ENCODE results near the gene KCNJ9. TPM values are rescaled to one million over a fixed set of nuclear protein-coding genes. Genes with fewer than 3 reads are reported as not detected.

Gene KCNJ9
- total and polyA plus RNA-seq, 8 donors = 0.04 to 0.10 (median 0.08) TPM; not detected in 5

- intact Hi-C loops (cut with DNase I) = no loop called here
- H3K27ac ChIP-seq = no peak overlapping the region
- H3K4me3 ChIP-seq = no peak overlapping the region
- ATAC-seq (no peak), DNase-seq (no peak)
- H3K27me3 ChIP-seq = peaks cover 19 to 25% of the 10 kb centered on the region in 2 donors
- H3K4me1 ChIP-seq = peaks cover 5 to 8% of the 10 kb centered on the region in 2 donors
- TF ChIP-seq, protein P1, sequence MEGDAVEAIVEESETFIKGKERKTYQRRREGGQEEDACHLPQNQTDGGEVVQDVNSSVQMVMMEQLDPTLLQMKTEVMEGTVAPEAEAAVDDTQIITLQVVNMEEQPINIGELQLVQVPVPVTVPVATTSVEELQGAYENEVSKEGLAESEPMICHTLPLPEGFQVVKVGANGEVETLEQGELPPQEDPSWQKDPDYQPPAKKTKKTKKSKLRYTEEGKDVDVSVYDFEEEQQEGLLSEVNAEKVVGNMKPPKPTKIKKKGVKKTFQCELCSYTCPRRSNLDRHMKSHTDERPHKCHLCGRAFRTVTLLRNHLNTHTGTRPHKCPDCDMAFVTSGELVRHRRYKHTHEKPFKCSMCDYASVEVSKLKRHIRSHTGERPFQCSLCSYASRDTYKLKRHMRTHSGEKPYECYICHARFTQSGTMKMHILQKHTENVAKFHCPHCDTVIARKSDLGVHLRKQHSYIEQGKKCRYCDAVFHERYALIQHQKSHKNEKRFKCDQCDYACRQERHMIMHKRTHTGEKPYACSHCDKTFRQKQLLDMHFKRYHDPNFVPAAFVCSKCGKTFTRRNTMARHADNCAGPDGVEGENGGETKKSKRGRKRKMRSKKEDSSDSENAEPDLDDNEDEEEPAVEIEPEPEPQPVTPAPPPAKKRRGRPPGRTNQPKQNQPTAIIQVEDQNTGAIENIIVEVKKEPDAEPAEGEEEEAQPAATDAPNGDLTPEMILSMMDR (IDR thresholded peaks at IDR 0.05) = no peak
- H3K9me3 ChIP-seq = no peaks in the 10 kb centered on the region
- peaks cover 0 to 29% of the 10 kb centered on the region in 2 donors for H3K36me3 ChIP-seq
Observed at GRCh38 chr1:160087118-160087662, 5.9 kb downstream of the KCNJ9 start.

DNA sequence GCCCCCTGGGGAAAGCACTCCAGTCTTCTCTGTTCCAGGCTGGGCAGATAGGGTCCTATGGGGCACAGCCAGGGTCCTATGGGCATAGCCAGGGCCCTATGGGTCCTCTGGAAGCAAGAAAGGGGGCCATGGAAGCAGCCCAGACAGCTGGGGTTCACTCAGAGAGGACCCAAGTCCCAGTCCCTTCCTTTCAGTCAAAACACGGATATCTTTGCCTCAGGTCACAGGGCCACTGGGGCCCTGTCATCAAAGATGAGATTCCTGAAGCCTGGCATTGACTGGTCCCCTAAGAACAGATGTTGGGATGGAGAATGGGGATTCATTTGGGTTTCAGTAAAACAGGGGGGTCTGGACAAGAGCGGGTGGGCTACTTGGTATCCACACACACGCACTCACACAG lies 8.5 kb downstream of the KCNJ9 start:
- intact Hi-C loops (cut with DNase I) = no loop called here
- Histone ChIP-seq H3K27ac (no peak overlapping the region), H3K36me3 (peaks cover 0 to 47% of the 10 kb centered on the region in 2 donors), H3K4me3 (no peak overlapping the region), H3K27me3 (no peaks in the 10 kb centered on the region), H3K9me3 (no peaks in the 10 kb centered on the region), H3K4me1 (no peaks in the 10 kb centered on the region)
- TF ChIP-seq, protein P1 (IDR thresholded peaks at IDR 0.05) = no peak
- no peak for ATAC-seq
- DNase-seq = no peak

GRCh38 chr1:160090760-160091159 lies 9.4 kb downstream of the KCNJ9 start:
- intact Hi-C loops (cut with DNase I) = no loop called here
- peaks cover 0 to 47% of the 10 kb centered on the region in 2 donors for H3K36me3 ChIP-seq
- H3K4me1 ChIP-seq = no peaks in the 10 kb centered on the region
- TF ChIP-seq, protein P1 (IDR thresholded peaks at IDR 0.05) = no peak
- H3K9me3 ChIP-seq = no peaks in the 10 kb centered on the region
- H3K27ac ChIP-seq = no peak overlapping the region
- DNase-seq (no peak), ATAC-seq (no peak)
- no peak overlapping the region for H3K4me3 ChIP-seq
- H3K27me3 ChIP-seq = no peaks in the 10 kb centered on the region

GRCh38 chr1:160091666-160092223 lies 10.4 kb downstream of the KCNJ9 start:
- H3K36me3 ChIP-seq = peaks cover 0 to 47% of the 10 kb centered on the region in 2 donors
- TF ChIP-seq, protein P1 (IDR thresholded peaks at IDR 0.05) = no peak
- intact Hi-C loops (cut with DNase I) = no loop called here

GRCh38 chr1:160092366-160093068 lies 11.2 kb downstream of the KCNJ9 start:
- intact Hi-C loops (cut with DNase I) = no loop called here
- Histone ChIP-seq H3K9me3 (no peaks in the 10 kb centered on the region), H3K4me1 (peaks cover 0 to 17% of the 10 kb centered on the region in 2 donors), H3K36me3 (peaks cover 0 to 47% of the 10 kb centered on the region in 2 donors), H3K4me3 (no peak overlapping the region), H3K27me3 (no peaks in the 10 kb centered on the region), H3K27ac (no peak overlapping the region)
- TF ChIP-seq, protein P1 (IDR thresholded peaks at IDR 0.05) = no peak
- DNase-seq (no peak), ATAC-seq (no peak)

More at GRCh38 chr1:160091666-160092223, 10.4 kb downstream of the KCNJ9 start:
- Histone ChIP-seq H3K4me3 (no peak overlapping the region), H3K9me3 (no peaks in the 10 kb centered on the region), H3K27me3 (no peaks in the 10 kb centered on the region), H3K27ac (no peak overlapping the region), H3K4me1 (peaks cover 0 to 9% of the 10 kb centered on the region in 2 donors)
- DNase-seq (no peak), ATAC-seq (no peak)

All from left lung (tissue), 10 donors.